Smooth muscle cell of the coronary artery (primary cell): ENCODE data around the gene ARRDC5. TPM values are rescaled to one million over a fixed set of nuclear protein-coding genes. Genes with fewer than 3 reads are reported as not detected.

Experiments used
- total RNA-seq: library from RNA; depleted of rRNA; stranded (reverse); fragments of >200 nt; gene quantifications from 2 replicates; pipeline ENCODE4 v1.2.3, GENCODE V29; 2014; ENCODE audit warnings: low replicate concordance

Gene ARRDC5
- 0.12 TPM in 1 of 2 replicates, not detected in the other for total RNA-seq

DNA sequence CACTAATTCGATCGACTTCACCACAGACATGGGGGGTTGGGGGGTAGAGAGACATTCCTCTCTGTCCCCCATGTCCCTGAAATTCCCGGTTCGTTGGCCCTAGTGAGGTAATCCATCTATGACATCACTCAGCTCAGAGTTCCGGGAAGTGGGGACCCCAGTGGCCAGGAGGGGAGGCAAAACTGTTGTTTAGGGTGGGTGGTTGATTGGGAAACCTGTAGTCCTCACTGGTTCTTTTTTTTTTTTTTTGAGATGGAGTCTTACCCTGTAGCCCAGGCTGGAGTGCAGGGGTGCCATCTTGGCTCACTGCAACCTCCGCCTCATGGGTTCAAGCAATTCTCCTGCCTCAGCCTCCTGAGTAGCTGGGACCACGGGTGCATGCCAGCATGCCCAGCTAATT is at the start of gene ARRDC5:
TSS of gene ARRDC5 (minus strand) at position 101 of the 400 bp plus-strand sequence. CDS start at position 30, 71 bp downstream.

DNA sequence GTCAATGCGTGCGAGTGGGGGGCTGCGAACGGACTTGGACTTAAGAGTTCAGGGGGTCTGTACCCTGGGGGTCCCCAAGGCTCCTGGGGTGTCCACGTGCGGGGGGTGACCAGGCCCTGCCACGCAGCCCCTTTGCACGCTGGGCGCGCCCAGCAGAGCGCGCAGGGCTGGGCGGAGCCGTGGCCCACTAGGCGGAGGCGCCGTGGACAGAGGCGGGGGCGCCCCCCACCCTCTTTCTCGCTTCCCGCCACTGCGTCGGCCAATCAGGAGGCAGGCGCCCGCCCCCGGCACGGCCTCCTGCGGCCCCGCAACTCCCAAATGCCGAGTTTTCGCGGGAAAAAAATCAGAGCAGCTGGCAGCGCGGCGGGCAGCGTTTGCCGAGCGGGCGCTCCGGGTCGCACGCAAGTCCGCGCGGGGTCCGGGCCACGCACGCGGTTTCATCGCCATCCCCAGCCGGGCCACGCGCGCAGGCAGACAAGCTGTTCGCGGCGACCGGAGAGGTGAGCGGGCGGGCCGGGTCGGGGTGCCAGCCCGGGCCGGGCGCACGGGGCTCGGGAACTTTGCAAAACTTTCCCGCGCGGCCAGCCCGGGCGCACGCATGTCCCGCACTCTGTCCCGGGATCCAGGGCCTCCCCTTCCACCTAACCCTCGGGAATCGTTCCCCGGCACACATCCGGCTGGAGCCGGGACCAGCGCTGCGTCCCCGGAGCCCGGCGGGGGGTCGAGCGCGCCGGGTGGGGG is 6.6 kb upstream of the ARRDC5 start, which contains the start of gene UHRF1:
TSS of gene UHRF1 (plus strand) at position 346 of the 741 bp plus-strand sequence. CDS start 1,385 bp downstream, outside the sequence.

DNA sequence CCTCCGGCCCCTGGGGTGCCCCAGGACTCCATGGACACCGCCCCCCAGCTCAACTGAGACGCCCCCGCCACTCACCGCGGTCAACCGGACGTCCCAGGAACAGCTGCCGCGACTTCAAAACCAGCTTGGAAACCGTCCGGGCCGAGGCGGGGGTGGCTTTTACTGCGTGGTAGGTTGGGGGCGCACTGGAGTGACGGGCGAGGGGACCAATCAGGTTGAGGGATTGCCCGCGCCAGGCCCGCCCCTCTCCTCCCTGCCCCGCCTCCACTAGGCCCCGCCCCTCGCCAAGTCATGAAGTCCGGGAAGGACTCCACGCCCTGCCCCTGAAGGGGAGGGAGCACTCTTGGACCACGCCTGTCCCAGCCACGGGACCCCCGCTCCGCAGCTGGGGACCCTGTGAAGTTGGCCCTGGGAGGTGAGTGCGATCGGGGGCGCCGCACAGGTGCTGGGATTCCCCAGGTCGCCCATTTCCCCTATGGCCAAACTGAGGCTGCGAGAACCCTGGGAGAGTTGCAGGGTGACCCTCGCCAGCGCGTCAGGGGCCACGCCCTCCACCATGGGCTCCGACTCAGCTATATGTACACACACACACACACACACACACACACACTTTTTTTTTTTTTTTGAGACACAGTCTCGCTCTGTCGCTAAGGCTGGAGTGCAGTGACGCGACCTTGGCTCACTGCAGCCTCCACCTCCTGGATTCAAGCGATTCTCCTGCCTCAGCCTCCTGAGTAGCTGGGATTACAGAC is 35.0 kb downstream of the ARRDC5 start, which contains the start of gene PLIN3:
TSS of gene PLIN3 (minus strand) at position 134 of the 752 bp plus-strand sequence. CDS start 6,273 bp downstream, outside the sequence.

Other genes with a start within 250 kb of the ARRDC5 start
- 247 and 295 TPM in 2 replicates for gene MYDGF, start 232.6 kb downstream of the ARRDC5 start, total RNA-seq
- 9.7 and 18.1 TPM in 2 replicates for gene DPP9, start 179.1 kb downstream of the ARRDC5 start, total RNA-seq
- 8.3 and 12.3 TPM in 2 replicates for gene FEM1A, start 111.2 kb downstream of the ARRDC5 start, total RNA-seq
- gene TICAM1, start 71.2 kb downstream of the ARRDC5 start, total RNA-seq: 0.59 and 2.3 TPM in 2 replicates
- gene PLIN3, start 35.2 kb downstream of the ARRDC5 start, total RNA-seq: 242 and 502 TPM in 2 replicates
- gene UHRF1, start 6.6 kb upstream of the ARRDC5 start, total RNA-seq: 11.9 and 27.5 TPM in 2 replicates
- gene KDM4B, start 66.2 kb upstream of the ARRDC5 start, total RNA-seq: 15.2 and 22.1 TPM in 2 replicates